A204.1 (cell line): ENCODE measurements around the gene ALX4.

Experiments
- FAIRE-seq: peaks from 2 replicates; lab custom pipeline; 2012; peaks lifted over from hg19 to GRCh38; lab: Jason Lieb, UNC

The ALX4 gene

GRCh38 chr11:44267750-44268613 is 42.0 kb downstream of the ALX4 start:
- FAIRE-seq, result no peak

- FAIRE-seq, result no peak
These were observed 42.8 kb downstream of the ALX4 start for GRCh38 chr11:44267006-44267749.

GRCh38 chr11:44266056-44266780 is 43.7 kb downstream of the ALX4 start:
- FAIRE-seq, result no peak

GRCh38 chr11:44264761-44265160 is 45.2 kb downstream of the ALX4 start:
- FAIRE-seq, result no peak

GRCh38 chr11:44264438-44264749 is 45.5 kb downstream of the ALX4 start:
- FAIRE-seq, result no peak

GRCh38 chr11:44263738-44264437 is 46.1 kb downstream of the ALX4 start:
- no peak for FAIRE-seq

GRCh38 chr11:44261800-44262591 is 47.9 kb downstream of the ALX4 start:
- no peak for FAIRE-seq

GRCh38 chr11:44260081-44260480 is 49.9 kb downstream of the ALX4 start:
- no peak for FAIRE-seq

GRCh38 chr11:44258839-44259420 is 51.0 kb downstream of the ALX4 start:
- no peak for FAIRE-seq

GRCh38 chr11:44258190-44258489 is 51.8 kb downstream of the ALX4 start:
- FAIRE-seq, result no peak

- FAIRE-seq, result no peak
These were observed 52.4 kb downstream of the ALX4 start for GRCh38 chr11:44257338-44258189.

- FAIRE-seq, result no peak
These were observed 53.2 kb downstream of the ALX4 start for GRCh38 chr11:44256673-44257291.

- no peak for FAIRE-seq
These were observed 54.4 kb downstream of the ALX4 start for GRCh38 chr11:44255406-44256071.

- FAIRE-seq, result no peak
These were observed 56.8 kb downstream of the ALX4 start for GRCh38 chr11:44252999-44253602.

- FAIRE-seq, result no peak
These were observed 59.5 kb downstream of the ALX4 start for GRCh38 chr11:44250421-44250820.

- FAIRE-seq, result no peak
These were observed 61.8 kb downstream of the ALX4 start for GRCh38 chr11:44248109-44248508.

- FAIRE-seq, result no peak
These were observed 62.4 kb downstream of the ALX4 start for GRCh38 chr11:44247508-44247907.

GRCh38 chr11:44246726-44247125 is 63.2 kb downstream of the ALX4 start:
- FAIRE-seq, result no peak
